SK-N-SH (cell line): ENCODE data around the gene MED15. TPM values are rescaled to one million over a fixed set of nuclear protein-coding genes. Genes with fewer than 3 reads are reported as not detected.

Experiments
- CTCF ChIA-PET: fragments of 300-600, 350-600 bp; formaldehyde crosslinking; extraction: SDS; loops from one replicate; lab custom pipeline; 2021; lab: Yijun Ruan, JAX
- POLR2A ChIA-PET: fragments of 350-600 bp; sonication (Branson Sonifier 250); formaldehyde crosslinking; extraction: SDS; loops from one replicate; lab custom pipeline; 2020; ENCODE audit warnings: antibody characterized with exemption, inconsistent platforms; lab: Yijun Ruan, JAX
- DNase-seq: peaks from one replicate; pipeline ENCODE4 v3.0.0; 2012
- H2AFZ ChIP-seq: fragments of 200-600 bp; sonication (generic); 2 replicates; pipeline ENCODE4 v1.8.1; 2016; ENCODE audit warnings: antibody characterized with exemption, mild to moderate bottlenecking, low read depth
- H3F3A ChIP-seq: fragments of 200-600 bp; sonication (generic); replicated peaks from 2 replicates; pipeline ENCODE3; 2016; ENCODE audit warnings: antibody characterized with exemption, mild to moderate bottlenecking; ENCODE audit not compliant: insufficient read depth
- H3K27ac ChIP-seq, 2 experiments: fragments of 200-500 bp in 1 of 2; fragments of 200-600 bp in 1 of 2; sonication (Bioruptor generic) in 1 of 2; sonication (generic), shearing (Covaris generic) in 1 of 2; 2 replicates each; pipeline versions ENCODE4 v1.5.1 to v1.6.1; 2014 to 2016; ENCODE audit warnings: low read depth in 2 of 2, inconsistent platforms in 1 of 2, low read length in 1 of 2, mild to moderate bottlenecking in 1 of 2, mixed read lengths in 1 of 2
- H3K27me3 ChIP-seq: fragments of 200-600 bp; sonication (generic), shearing (Covaris generic); 2 replicates; pipeline ENCODE4 v1.6.1; 2016; ENCODE audit warnings: mixed run types; ENCODE audit not compliant: insufficient read depth
- H3K36me3 ChIP-seq, 2 experiments: fragments of 200-500 bp in 1 of 2; fragments of 200-600 bp in 1 of 2; sonication (Bioruptor generic) in 1 of 2; sonication (generic) in 1 of 2; replicated peaks in 1 of 2; 2 replicates each; pipeline versions ENCODE3 to v1.5.1; 2014 to 2016; ENCODE audit warnings: low read length in 1 of 2, mild to moderate bottlenecking in 1 of 2; ENCODE audit not compliant: insufficient read depth in 2 of 2, control insufficient read depth in 1 of 2
- H3K4me1 ChIP-seq, 2 experiments: fragments of 200-500 bp in 1 of 2; fragments of 200-600 bp in 1 of 2; sonication (Bioruptor generic) in 1 of 2; sonication (generic), shearing (Covaris generic) in 1 of 2; 2 replicates each; pipeline versions ENCODE4 v1.5.1 to v1.6.1; 2014 to 2016; ENCODE audit warnings: low read depth in 1 of 2, low read length in 1 of 2, mixed run types in 1 of 2; ENCODE audit not compliant: insufficient read depth in 2 of 2, control insufficient read depth in 1 of 2
- H3K4me2 ChIP-seq: fragments of 200-600 bp; sonication (generic), shearing (Covaris generic); 2 replicates; pipeline ENCODE4 v1.6.1; 2017; ENCODE audit warnings: mixed run types
- H3K4me3 ChIP-seq, 2 experiments: fragments of 200-500 bp in 1 of 2; fragments of 200-600 bp in 1 of 2; sonication (Bioruptor generic) in 1 of 2; sonication (generic), shearing (Covaris generic) in 1 of 2; 2 replicates each; pipeline versions ENCODE4 v1.5.1 to v1.8.1; 2014 to 2016; ENCODE audit warnings: low read depth in 2 of 2, inconsistent platforms in 1 of 2, low read length in 1 of 2, mild to moderate bottlenecking in 1 of 2, mixed read lengths in 1 of 2, moderate library complexity in 1 of 2
- H3K79me2 ChIP-seq: fragments of 200-600 bp; sonication (generic); 2 replicates; pipeline ENCODE4 v1.8.1; 2017; ENCODE audit warnings: mild to moderate bottlenecking; ENCODE audit not compliant: insufficient read depth
- H3K9ac ChIP-seq: fragments of 200-600 bp; sonication (generic); 2 replicates; pipeline ENCODE4 v1.6.1; 2017; ENCODE audit warnings: mixed run types
- H3K9me2 ChIP-seq: fragments of 200-600 bp; sonication (generic); 2 replicates; pipeline ENCODE4 v1.6.1; 2017; ENCODE audit warnings: mixed run types
- H3K9me3 ChIP-seq: fragments of 200-600 bp; sonication (generic); 2 replicates; pipeline ENCODE4 v1.6.1; 2017; ENCODE audit warnings: mixed run types, mild to moderate bottlenecking, moderate library complexity
- H4K20me1 ChIP-seq: fragments of 200-600 bp; sonication (generic); 2 replicates; pipeline ENCODE4 v1.6.1; 2017; ENCODE audit warnings: mild to moderate bottlenecking, mixed run types; ENCODE audit not compliant: insufficient read depth
- CHD2 ChIP-seq: fragments of 150-350 bp; IDR thresholded peaks from 2 replicates; pipeline ENCODE4 v1.6.1; 2018; ENCODE audit warnings: low read length; ENCODE audit not compliant: partially characterized antibody
- ELF1 ChIP-seq: IDR thresholded peaks from 2 replicates; pipeline ENCODE4 v1.4.0; 2012
- EZH2phosphoT487 ChIP-seq: fragments of 200-600 bp; sonication (generic); IDR thresholded peaks from 2 replicates; pipeline ENCODE4 v1.6.1; 2017; ENCODE audit warnings: low read depth, mixed run types, mild to moderate bottlenecking, antibody characterized with exemption, moderate library complexity, borderline replicate concordance
- FOXJ3 ChIP-seq: sonication (generic); formaldehyde crosslinking; IDR thresholded peaks from 2 replicates; pipeline ENCODE4 v1.5.1; 2020; ENCODE audit warnings: mild to moderate bottlenecking, missing genetic modification reagents
- GABPA ChIP-seq: IDR thresholded peaks from 2 replicates; pipeline ENCODE4 v1.4.0; 2012; ENCODE audit warnings: low read depth, mild to moderate bottlenecking
- MXI1 ChIP-seq: IDR thresholded peaks from 2 replicates; pipeline ENCODE4 v1.6.1; 2012; ENCODE audit warnings: mild to moderate bottlenecking, low read depth, low read length, improper control_type of control experiment
- NFIC ChIP-seq: IDR thresholded peaks from 2 replicates; pipeline ENCODE4 v1.4.0; 2012; ENCODE audit warnings: borderline replicate concordance
- NRF1 ChIP-seq: IDR thresholded peaks from 2 replicates; pipeline ENCODE4 v1.6.1; 2012; ENCODE audit warnings: low read depth, mild to moderate bottlenecking, low read length
- RCOR1 ChIP-seq: fragments of 150-350 bp; IDR thresholded peaks from 2 replicates; pipeline ENCODE4 v1.6.1; 2017; ENCODE audit warnings: antibody characterized with exemption, low read length
- RFX5 ChIP-seq: IDR thresholded peaks from 2 replicates; pipeline ENCODE4 v1.6.1; 2012; ENCODE audit warnings: mild to moderate bottlenecking, improper control_type of control experiment, low read length
- RXRA ChIP-seq: IDR thresholded peaks from 2 replicates; pipeline ENCODE4 v1.4.0; 2012; ENCODE audit warnings: low read depth, mild to moderate bottlenecking, borderline replicate concordance
- SMC3 ChIP-seq: IDR thresholded peaks from 2 replicates; pipeline ENCODE4 v1.6.1; 2012; ENCODE audit warnings: low read depth, low read length, improper control_type of control experiment
- TAF1 ChIP-seq: IDR thresholded peaks from 2 replicates; pipeline ENCODE4 v1.6.1; 2012; ENCODE audit warnings: low read depth, mild to moderate bottlenecking, low read length, moderate library complexity, borderline replicate concordance
- TCF12 ChIP-seq: IDR thresholded peaks from 2 replicates; pipeline ENCODE4 v1.4.0; 2012
- YY1 ChIP-seq: IDR thresholded peaks from 2 replicates; pipeline ENCODE4 v1.4.0; 2012; ENCODE audit warnings: low read depth, mild to moderate bottlenecking
- WGBS: methylation state at CpG from one replicate; pipeline ENCODE4 v1.1.6; 2017; ENCODE audit warnings: low lambda C conversion rate; 5-methylcytosine and 5-hydroxymethylcytosine counted together
- polyA plus RNA-seq, 3 experiments: library from polyadenylated mRNA; depleted of rRNA; stranded (reverse); fragments of >200 nt; gene quantifications; 2 replicates each; pipeline ENCODE4 v1.2.3, GENCODE V29; 2012
- TF ChIP-seq, protein P1 (sequence below): fragments of 150-350 bp; IDR thresholded peaks from 2 replicates; pipeline ENCODE4 v1.6.1; 2017; ENCODE audit warnings: antibody characterized with exemption, low read length, low read depth, borderline replicate concordance
- TF ChIP-seq, protein P2 (sequence below): fragments of 200-600 bp; sonication (generic); IDR thresholded peaks from 2 replicates; pipeline ENCODE4 v1.6.1; 2017; ENCODE audit warnings: antibody characterized with exemption, mild to moderate bottlenecking, moderate library complexity

Gene MED15
- polyA plus RNA-seq, 1 of the 3 experiments (the other 2 are of a cell fraction): 45.1 TPM

DNA sequence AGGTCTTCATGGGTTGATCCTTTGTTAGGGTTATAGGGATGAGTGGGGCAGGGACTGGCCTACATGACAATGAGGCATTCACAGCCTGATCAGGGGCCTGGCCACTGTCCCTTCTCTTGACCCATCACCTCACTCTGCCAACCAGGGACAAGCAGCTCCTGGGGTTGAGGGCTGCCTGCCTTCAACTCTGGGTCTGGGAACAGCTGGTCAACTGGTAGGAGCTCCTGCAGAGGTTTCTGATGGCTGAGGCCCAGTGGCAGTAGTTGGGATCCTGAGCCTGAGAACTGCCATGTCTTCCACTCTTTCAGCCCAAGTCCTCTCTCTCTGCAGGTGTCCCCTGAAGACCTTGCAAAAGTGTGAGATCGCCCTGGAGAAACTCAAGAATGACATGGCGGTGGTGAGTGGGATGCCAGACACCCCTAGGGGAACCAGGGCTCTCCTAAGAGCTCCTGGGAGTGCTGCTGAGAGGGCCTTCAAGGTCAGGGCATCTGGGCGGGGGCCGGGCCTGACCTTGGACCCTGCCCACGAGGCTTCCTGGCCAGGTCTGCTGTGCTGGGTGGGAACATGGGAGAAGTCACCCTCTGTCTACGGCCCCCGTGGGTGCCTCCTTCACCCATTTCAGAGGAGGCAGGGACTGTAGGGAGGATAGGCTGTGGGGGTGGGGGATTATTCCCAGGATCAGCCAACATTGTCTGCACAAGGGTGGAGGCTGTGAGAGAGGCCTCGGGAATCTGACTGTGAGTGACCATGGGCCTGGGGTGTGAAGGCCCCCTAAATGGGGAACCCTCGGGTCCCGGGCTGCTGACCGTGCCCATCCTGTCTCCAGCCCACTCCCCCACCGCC lies 76.8 kb downstream of the MED15 start:
- DNase-seq: no peak
- Histone ChIP-seq H3K9ac (no peak overlapping the region), H3K79me2 (peaks cover 8% of the 10 kb centered on the region; the same call in 1 of the 2 replicates), H3K27ac (peak overlapping the region in 1 of 2 experiments; percentile 93; a peak in 2 of 4 replicates), H2AFZ (no peak overlapping the region), H3K4me2 (no peak overlapping the region), H3K4me3 (no peak overlapping the region), H3F3A (peaks cover 7% of the 10 kb centered on the region), H4K20me1 (peaks cover 35% of the 10 kb centered on the region), H3K4me1 (peaks cover 0 to 63% of the 10 kb centered on the region in 2 experiments; a peak in 1 of 4 replicates), H3K36me3 (peaks cover 9 to 78% of the 10 kb centered on the region in 2 experiments), H3K9me3 (no peaks in the 10 kb centered on the region), H3K9me2 (no peaks in the 10 kb centered on the region), H3K27me3 (no peaks in the 10 kb centered on the region)
- POLR2A ChIA-PET: no interaction called here
- CTCF ChIA-PET: interaction anchor here (16.6 kb wide), 1 partner anchor 18 kb away, joined by 180 read pairs; no protein-coding TSS in a partner anchor
- WGBS: 100% methylated on average over 3 of the region's 12 CpGs
- TF ChIP-seq CHD2 (no peak), ELF1 (no peak), GABPA (no peak), RFX5 (no peak), NFIC (no peak), YY1 (no peak), EZH2phosphoT487 (no peak), TCF12 (no peak), RCOR1 (no peak), RXRA (no peak), MXI1 (no peak), TAF1 (no peak), SMC3 (no peak), NRF1 (no peak), FOXJ3 (CRISPR knock-in tag) (no peak)
- TF ChIP-seq, protein P1, sequence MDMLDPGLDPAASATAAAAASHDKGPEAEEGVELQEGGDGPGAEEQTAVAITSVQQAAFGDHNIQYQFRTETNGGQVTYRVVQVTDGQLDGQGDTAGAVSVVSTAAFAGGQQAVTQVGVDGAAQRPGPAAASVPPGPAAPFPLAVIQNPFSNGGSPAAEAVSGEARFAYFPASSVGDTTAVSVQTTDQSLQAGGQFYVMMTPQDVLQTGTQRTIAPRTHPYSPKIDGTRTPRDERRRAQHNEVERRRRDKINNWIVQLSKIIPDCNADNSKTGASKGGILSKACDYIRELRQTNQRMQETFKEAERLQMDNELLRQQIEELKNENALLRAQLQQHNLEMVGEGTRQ: no peak
- TF ChIP-seq, protein P2, sequence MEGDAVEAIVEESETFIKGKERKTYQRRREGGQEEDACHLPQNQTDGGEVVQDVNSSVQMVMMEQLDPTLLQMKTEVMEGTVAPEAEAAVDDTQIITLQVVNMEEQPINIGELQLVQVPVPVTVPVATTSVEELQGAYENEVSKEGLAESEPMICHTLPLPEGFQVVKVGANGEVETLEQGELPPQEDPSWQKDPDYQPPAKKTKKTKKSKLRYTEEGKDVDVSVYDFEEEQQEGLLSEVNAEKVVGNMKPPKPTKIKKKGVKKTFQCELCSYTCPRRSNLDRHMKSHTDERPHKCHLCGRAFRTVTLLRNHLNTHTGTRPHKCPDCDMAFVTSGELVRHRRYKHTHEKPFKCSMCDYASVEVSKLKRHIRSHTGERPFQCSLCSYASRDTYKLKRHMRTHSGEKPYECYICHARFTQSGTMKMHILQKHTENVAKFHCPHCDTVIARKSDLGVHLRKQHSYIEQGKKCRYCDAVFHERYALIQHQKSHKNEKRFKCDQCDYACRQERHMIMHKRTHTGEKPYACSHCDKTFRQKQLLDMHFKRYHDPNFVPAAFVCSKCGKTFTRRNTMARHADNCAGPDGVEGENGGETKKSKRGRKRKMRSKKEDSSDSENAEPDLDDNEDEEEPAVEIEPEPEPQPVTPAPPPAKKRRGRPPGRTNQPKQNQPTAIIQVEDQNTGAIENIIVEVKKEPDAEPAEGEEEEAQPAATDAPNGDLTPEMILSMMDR: no peak
- TF ChIP-seq, all 33 proteins: peak for 0
